DOHH2 (cell line): ENCODE results near the gene ARHGAP35.
A peak's percentile ranks its signal among the peaks of the same experiment; 100 is the strongest.

Experiments used
- H3F3A ChIP-seq: fragments of 200-600 bp; sonication (generic), shearing (Covaris generic); 2 replicates; pipeline ENCODE4 v1.6.0; 2016; ENCODE audit warnings: antibody characterized with exemption, mild to moderate bottlenecking; ENCODE audit not compliant: control insufficient read depth, insufficient read depth
- H3K27ac ChIP-seq: fragments of 200-600 bp; sonication (generic); 2 replicates; pipeline ENCODE4 v1.5.1; 2014; ENCODE audit warnings: low read depth, mild to moderate bottlenecking, low read length, moderate library complexity
- H3K27me3 ChIP-seq: fragments of 200-600 bp; sonication (generic); 2 replicates; pipeline ENCODE4 v1.6.1; 2014; ENCODE audit warnings: mild to moderate bottlenecking, low read length, mixed read lengths; ENCODE audit not compliant: control insufficient read depth
- H3K36me3 ChIP-seq: fragments of 200-600 bp; sonication (generic); 2 replicates; pipeline ENCODE4 v1.6.1; 2014; ENCODE audit warnings: mild to moderate bottlenecking, low read length, moderate library complexity, mixed read lengths; ENCODE audit not compliant: control insufficient read depth
- H3K4me1 ChIP-seq: fragments of 200-600 bp; sonication (generic); 2 replicates; pipeline ENCODE4 v1.6.1; 2014; ENCODE audit warnings: mild to moderate bottlenecking, low read length, mixed read lengths; ENCODE audit not compliant: control insufficient read depth
- H3K4me2 ChIP-seq: fragments of 200-600 bp; sonication (generic); 2 replicates; pipeline ENCODE4 v1.6.0; 2014; ENCODE audit warnings: mild to moderate bottlenecking, low read length, moderate library complexity
- H3K4me3 ChIP-seq: fragments of 200-600 bp; sonication (generic); 2 replicates; pipeline ENCODE4 v1.5.1; 2014; ENCODE audit warnings: mild to moderate bottlenecking, low read length, mixed read lengths
- H3K79me2 ChIP-seq: fragments of 200-600 bp; sonication (generic); 2 replicates; pipeline ENCODE4 v1.6.1; 2014; ENCODE audit warnings: mild to moderate bottlenecking, low read length, mixed read lengths; ENCODE audit not compliant: control insufficient read depth
- H3K9me2 ChIP-seq: fragments of 200-600 bp; sonication (generic); replicated peaks from 2 replicates; pipeline ENCODE4 v1.6.1; 2014; ENCODE audit warnings: mild to moderate bottlenecking, low read length, mixed read lengths; ENCODE audit not compliant: control insufficient read depth
- H3K9me3 ChIP-seq: fragments of 200-600 bp; sonication (generic); 2 replicates; pipeline ENCODE4 v1.6.1; 2014; ENCODE audit warnings: antibody characterized with exemption, low read length, mixed read lengths; ENCODE audit not compliant: control insufficient read depth, insufficient read depth
- H4K20me1 ChIP-seq: fragments of 200-600 bp; sonication (generic); 2 replicates; pipeline ENCODE4 v1.6.0; 2014; ENCODE audit warnings: low read depth, mild to moderate bottlenecking, antibody characterized with exemption, low read length, moderate library complexity; ENCODE audit not compliant: control insufficient read depth, insufficient read depth
- EZH2phosphoT487 ChIP-seq: fragments of 200-600 bp; sonication (generic); IDR thresholded peaks from 2 replicates; pipeline ENCODE4 v1.6.1; 2017; ENCODE audit warnings: borderline replicate concordance, mild to moderate bottlenecking, antibody characterized with exemption, low read length, moderate library complexity, mixed read lengths
- TF ChIP-seq, protein P1 (sequence below): fragments of 200-600 bp; sonication (generic); IDR thresholded peaks from one replicate; pipeline ENCODE4 v1.5.1; 2014; ENCODE audit warnings: antibody characterized with exemption, mild to moderate bottlenecking, low read depth, low read length; ENCODE audit not compliant: poor library complexity, severe bottlenecking

Gene ARHGAP35

DNA sequence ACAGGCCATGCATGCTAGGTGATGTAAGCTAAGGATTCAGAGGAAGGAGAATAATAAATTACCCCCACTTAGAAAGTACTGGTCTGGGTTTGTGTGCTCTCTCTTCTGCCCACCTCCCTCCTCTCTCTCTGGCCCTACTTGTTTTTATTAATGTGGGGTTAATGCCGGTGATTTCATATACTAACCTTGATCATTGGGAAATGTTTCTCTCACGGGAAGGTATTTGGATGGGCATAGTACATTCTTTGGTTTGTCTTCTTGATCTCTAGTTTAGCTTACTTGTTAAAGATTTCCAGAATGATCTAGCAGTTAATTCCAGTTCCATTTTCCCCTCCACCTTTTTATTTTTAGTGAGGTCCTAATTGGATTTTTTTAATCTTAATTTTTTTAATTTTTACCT, 24.6 kb downstream of the ARHGAP35 start:
- Histone ChIP-seq H3K27ac (no peak overlapping the region), H3K9me2 (no peaks in the 10 kb centered on the region), H3F3A (peaks cover 10% of the 10 kb centered on the region), H3K4me3 (no peak overlapping the region), H3K79me2 (peaks cover 78% of the 10 kb centered on the region), H4K20me1 (peaks cover 8% of the 10 kb centered on the region), H3K36me3 (no peaks in the 10 kb centered on the region), H3K4me2 (no peak overlapping the region), H3K9me3 (no peaks in the 10 kb centered on the region), H3K4me1 (peaks cover 36% of the 10 kb centered on the region), H3K27me3 (no peaks in the 10 kb centered on the region)
- no peak for TF ChIP-seq EZH2phosphoT487
- TF ChIP-seq, protein P1, sequence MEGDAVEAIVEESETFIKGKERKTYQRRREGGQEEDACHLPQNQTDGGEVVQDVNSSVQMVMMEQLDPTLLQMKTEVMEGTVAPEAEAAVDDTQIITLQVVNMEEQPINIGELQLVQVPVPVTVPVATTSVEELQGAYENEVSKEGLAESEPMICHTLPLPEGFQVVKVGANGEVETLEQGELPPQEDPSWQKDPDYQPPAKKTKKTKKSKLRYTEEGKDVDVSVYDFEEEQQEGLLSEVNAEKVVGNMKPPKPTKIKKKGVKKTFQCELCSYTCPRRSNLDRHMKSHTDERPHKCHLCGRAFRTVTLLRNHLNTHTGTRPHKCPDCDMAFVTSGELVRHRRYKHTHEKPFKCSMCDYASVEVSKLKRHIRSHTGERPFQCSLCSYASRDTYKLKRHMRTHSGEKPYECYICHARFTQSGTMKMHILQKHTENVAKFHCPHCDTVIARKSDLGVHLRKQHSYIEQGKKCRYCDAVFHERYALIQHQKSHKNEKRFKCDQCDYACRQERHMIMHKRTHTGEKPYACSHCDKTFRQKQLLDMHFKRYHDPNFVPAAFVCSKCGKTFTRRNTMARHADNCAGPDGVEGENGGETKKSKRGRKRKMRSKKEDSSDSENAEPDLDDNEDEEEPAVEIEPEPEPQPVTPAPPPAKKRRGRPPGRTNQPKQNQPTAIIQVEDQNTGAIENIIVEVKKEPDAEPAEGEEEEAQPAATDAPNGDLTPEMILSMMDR: no peak

DNA sequence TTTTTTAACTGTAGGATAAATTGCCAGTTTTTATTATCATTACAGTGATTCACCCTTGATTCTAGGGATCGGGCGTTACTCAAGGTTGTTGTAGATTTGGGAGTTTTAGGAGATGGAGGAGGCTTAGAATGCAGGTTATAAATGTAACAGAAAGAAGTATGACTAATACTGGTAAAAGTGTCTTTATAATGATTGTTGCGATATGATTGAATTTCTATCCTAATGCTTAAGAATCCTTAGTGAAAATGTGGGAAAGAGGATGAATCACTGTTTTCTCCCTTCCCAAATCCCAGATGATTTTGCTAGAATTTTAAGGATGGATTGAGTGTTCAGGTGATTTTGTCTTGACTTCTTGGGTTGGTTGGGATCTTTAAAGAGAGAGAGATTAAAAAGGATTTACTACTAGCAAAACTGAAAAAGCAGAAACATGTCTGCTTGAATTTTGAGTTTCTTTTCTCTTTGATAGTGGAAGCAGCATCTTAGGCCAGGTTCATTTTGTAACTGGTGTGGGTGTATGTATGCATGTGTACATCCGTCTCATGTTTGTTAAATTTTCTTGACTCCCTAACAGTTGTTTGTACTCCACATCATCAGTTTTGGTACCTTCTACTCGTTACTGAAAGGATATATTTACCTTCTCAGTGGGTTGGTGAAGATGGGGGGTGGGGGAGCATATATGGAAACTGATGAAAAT, 25.9 kb downstream of the ARHGAP35 start:
- Histone ChIP-seq H3K4me2 (peak overlapping the region; percentile 22), H3K79me2 (peaks cover 83% of the 10 kb centered on the region), H3F3A (peaks cover 15% of the 10 kb centered on the region), H3K27me3 (no peaks in the 10 kb centered on the region), H3K9me3 (no peaks in the 10 kb centered on the region), H3K27ac (no peak overlapping the region), H3K4me1 (peaks cover 47% of the 10 kb centered on the region), H3K4me3 (no peak overlapping the region), H3K36me3 (no peaks in the 10 kb centered on the region), H4K20me1 (peaks cover 13% of the 10 kb centered on the region), H3K9me2 (no peaks in the 10 kb centered on the region)
- TF ChIP-seq, protein P1: no peak
- TF ChIP-seq EZH2phosphoT487: no peak

GRCh38 chr19:46887240-46887782, 26.5 kb downstream of the ARHGAP35 start:
- H4K20me1 ChIP-seq: peaks cover 11% of the 10 kb centered on the region

More at GRCh38 chr19:46887240-46887782, 26.5 kb downstream of the ARHGAP35 start:
- Histone ChIP-seq H3K9me3 (no peaks in the 10 kb centered on the region), H3K27ac (no peak overlapping the region), H3K36me3 (no peaks in the 10 kb centered on the region), H3K9me2 (no peaks in the 10 kb centered on the region), H3K4me1 (peaks cover 53% of the 10 kb centered on the region), H3K4me2 (peak overlapping the region; percentile 22), H3K4me3 (no peak overlapping the region), H3K27me3 (no peaks in the 10 kb centered on the region), H3K79me2 (peaks cover 84% of the 10 kb centered on the region), H3F3A (peaks cover 15% of the 10 kb centered on the region)
- TF ChIP-seq, protein P1: no peak
- TF ChIP-seq EZH2phosphoT487: no peak
